Skeletal muscle satellite cell (primary cell): Measurements from ENCODE around the gene ELK1.
A peak's percentile ranks its signal among the peaks of the same experiment; 100 is the strongest.
"Not testable (repeated sequence)": the region's sequence is repeated elsewhere in the genome, so short reads cannot be mapped to it uniquely, and the experiment has no call there.

Source experiments
- H3K27me3 ChIP-seq: 2 replicates; pipeline ENCODE4 v1.7.0; 2013; ENCODE audit warnings: low read length; ENCODE audit not compliant: control insufficient read depth, insufficient read depth
- H3K36me3 ChIP-seq: 2 replicates; pipeline ENCODE4 v1.7.0; 2013; ENCODE audit warnings: mild to moderate bottlenecking, control low read depth, low read length; ENCODE audit not compliant: insufficient read depth
- H3K4me1 ChIP-seq: 2 replicates; pipeline ENCODE4 v1.7.0; 2013; ENCODE audit warnings: low read length; ENCODE audit not compliant: control insufficient read depth, insufficient read depth
- H3K4me2 ChIP-seq: 2 replicates; pipeline ENCODE4 v1.7.0; 2013; ENCODE audit warnings: mild to moderate bottlenecking, low read length
- H3K4me3 ChIP-seq: 2 replicates; pipeline ENCODE4 v1.7.0; 2013; ENCODE audit warnings: low read length
- H3K9ac ChIP-seq: 2 replicates; pipeline ENCODE4 v1.7.0; 2013; ENCODE audit warnings: mild to moderate bottlenecking, low read depth, low read length, moderate library complexity
- H3K9me3 ChIP-seq: replicated peaks from 2 replicates; pipeline ENCODE4 v1.7.0; 2013; ENCODE audit warnings: mild to moderate bottlenecking, control low read depth, low read length

ELK1 gene

DNA sequence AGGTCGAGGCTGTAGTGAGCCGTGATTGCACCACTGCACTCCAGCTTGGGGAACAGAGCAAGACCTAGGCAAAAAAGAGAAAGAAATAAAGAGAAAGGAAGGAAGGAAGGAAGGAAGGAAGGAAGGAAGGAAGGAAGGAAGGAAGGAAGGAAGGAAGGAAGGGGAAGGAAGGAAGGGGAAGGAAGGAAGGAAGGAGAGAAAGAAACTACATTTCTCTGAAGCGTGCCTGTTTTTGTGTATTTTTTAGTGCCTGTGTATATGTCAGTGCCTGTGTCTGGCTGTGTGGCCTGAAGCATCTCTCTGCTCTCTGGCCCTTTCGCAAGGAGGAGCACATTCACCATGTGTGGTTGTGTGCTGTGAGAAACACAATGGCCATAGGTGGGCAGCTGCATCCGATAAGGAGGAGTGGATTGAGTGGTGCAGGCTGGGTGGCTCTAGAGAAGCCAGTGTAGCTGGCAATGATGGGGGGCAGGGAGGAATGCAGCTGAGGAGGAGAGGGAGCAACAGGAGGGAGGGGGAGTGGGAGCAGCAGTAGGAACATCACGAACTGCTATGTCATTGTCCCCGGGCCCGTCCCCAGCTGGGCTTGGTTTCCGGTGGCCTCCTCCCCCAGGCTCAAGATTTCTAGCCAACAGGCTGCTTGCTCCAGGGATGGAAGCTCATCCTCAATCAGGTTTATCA lies 42.1 kb downstream of the ELK1 start:
- Histone ChIP-seq H3K9ac (no peak overlapping the region), H3K27me3 (no peaks in the 10 kb centered on the region), H3K36me3 (no peaks in the 10 kb centered on the region), H3K4me1 (no peaks in the 10 kb centered on the region), H3K9me3 (no peaks in the 10 kb centered on the region), H3K4me2 (no peak overlapping the region), H3K4me3 (no peak overlapping the region)

DNA sequence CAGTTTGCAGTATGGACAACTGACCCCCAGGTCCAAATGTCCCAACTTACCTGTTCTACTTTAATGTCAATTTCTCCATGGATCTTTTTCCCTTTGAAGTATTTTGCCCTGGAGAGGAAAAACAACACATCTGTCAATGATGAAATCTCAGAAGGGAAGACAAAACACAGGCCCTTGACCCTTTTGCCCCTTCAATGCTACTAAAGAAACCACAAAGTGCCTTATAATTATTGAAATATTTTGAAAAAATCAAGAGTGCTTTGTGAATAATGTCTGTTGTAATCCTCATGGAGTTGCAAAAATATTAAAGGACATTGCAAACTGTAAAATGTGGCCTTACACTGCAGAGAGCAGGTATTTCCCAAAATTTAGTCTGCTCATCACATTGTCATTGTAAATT lies 43.3 kb downstream of the ELK1 start:
- no peak overlapping the region for H3K4me3 ChIP-seq

DNA sequence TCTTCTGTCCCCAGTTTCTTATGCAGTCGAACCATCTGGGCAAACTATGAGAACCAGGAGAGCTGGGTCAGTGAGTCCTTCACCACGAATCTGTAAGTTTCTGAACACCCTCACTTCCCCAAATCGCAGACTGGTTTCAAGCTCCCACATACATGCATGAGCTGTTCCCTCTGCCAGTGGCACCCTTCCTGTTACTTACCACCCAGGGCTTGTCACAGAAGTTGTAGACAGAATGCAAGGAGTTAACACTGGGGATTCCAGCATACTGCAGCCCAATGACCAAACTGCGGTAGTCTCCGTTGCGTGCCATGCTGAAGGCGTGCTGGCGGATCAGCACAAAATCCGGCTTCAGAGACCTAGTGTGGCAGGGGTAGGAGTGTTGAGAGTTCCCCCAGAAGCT lies 45.3 kb downstream of the ELK1 start:
- no peaks in the 10 kb centered on the region for H3K4me1 ChIP-seq
- H3K27me3 ChIP-seq = no peaks in the 10 kb centered on the region
- H3K9ac ChIP-seq = no peak overlapping the region
- H3K4me2 ChIP-seq = no peak overlapping the region
- no peak overlapping the region for H3K4me3 ChIP-seq
- H3K36me3 ChIP-seq = no peaks in the 10 kb centered on the region
- H3K9me3 ChIP-seq = no peaks in the 10 kb centered on the region

More for the DNA sequence above, 43.3 kb downstream of the ELK1 start:
- Histone ChIP-seq H3K4me2 (no peak overlapping the region), H3K9ac (no peak overlapping the region), H3K27me3 (no peaks in the 10 kb centered on the region), H3K36me3 (no peaks in the 10 kb centered on the region), H3K9me3 (no peaks in the 10 kb centered on the region), H3K4me1 (no peaks in the 10 kb centered on the region)

DNA sequence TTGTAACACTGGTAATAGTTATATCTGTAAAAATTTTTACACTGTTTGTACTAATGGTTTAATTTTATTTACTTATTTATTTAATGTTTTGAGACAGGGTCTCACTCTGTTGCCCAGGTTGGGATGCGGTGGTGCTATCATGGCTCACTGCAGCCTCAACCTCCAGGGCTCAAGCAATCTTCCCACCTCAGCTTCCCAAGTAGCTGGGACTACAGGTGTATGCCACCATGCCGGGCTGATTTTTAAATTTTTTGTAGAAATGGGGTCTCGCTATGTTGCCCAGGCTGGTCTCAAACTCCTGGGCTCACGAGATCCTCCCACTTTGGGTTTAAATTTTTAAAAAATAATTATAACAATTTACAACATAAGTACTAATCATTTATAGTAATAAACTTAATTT lies 47.2 kb downstream of the ELK1 start:
- H3K9me3 ChIP-seq, H3K36me3 ChIP-seq, H3K4me3 ChIP-seq, H3K27me3 ChIP-seq, H3K4me2 ChIP-seq, H3K9ac ChIP-seq, H3K4me1 ChIP-seq: not testable (repeated sequence)

DNA sequence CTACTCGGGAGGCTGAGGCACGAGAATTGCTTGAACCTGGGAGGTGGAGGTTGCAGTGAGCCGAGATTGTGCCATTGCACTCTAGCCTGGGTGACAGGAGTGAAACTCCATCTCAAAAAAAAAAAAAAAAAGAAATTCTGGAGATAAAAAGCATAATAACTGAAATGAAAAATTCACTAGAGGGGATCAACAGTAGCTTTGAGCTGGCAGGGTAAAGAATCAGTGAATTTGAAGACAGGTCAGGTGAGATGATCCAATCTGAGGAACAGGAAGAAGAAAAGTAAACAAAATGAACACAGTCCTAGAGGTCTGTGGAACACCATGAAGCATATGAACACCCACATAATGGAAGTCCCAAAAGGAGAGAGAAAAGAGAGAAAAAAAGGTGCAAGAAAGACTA lies 53.1 kb downstream of the ELK1 start:
- Histone ChIP-seq H3K4me1 (peaks cover 16% of the 10 kb centered on the region), H3K36me3 (no peaks in the 10 kb centered on the region), H3K27me3 (no peaks in the 10 kb centered on the region), H3K9me3 (no peaks in the 10 kb centered on the region), H3K9ac (no peak overlapping the region), H3K4me2 (no peak overlapping the region), H3K4me3 (no peak overlapping the region)

DNA sequence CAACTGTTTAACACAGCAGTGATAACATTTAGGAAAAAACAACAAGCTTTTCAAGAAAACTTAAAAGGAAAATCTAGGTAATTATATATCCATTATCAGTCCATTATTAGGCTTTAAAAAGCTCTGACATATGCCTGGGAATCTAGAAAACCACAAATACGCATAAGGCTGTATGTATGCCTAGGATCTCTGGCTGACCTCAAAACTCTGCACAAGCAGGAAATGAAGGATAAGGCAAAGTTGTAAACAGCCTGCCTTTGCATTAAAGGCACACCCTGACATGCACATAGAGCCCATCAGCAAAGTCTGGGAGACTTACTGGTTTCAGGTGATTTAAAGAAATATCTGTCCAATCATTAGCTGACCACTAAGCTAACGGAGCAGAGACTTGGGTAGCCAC lies 54.1 kb downstream of the ELK1 start:
- H3K4me2 ChIP-seq = no peak overlapping the region
- no peak overlapping the region for H3K9ac ChIP-seq
- peaks cover 16% of the 10 kb centered on the region for H3K4me1 ChIP-seq
- no peaks in the 10 kb centered on the region for H3K9me3 ChIP-seq
- no peaks in the 10 kb centered on the region for H3K36me3 ChIP-seq
- no peak overlapping the region for H3K4me3 ChIP-seq
- H3K27me3 ChIP-seq = no peaks in the 10 kb centered on the region

DNA sequence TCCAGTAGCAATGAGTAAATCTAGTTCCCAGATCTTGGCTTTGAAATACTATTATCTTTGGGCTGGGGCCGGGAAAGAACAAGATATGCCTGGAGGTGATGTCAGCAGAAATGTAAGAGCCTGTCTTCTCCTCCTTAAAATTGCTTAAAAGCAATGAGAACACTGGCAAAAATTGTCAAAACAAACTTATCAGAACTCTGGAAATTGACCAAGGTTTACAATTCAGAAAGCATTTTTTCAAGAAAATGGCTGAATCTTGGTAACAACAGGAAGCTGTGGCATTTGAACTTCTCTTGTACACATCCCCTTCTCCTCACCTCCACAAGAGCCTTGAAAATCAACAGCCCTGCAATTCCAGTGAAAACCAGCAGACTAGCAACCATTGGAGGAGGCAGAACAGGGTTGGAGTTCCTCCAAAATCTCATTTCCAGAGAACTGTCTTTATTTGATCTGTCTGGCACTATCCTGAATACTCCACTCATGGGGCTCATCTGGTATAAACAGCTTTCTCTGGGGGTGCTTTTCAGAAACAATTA lies 54.6 kb downstream of the ELK1 start:
- Histone ChIP-seq H3K9ac (no peak overlapping the region), H3K9me3 (no peaks in the 10 kb centered on the region), H3K4me1 (peaks cover 16% of the 10 kb centered on the region), H3K27me3 (no peaks in the 10 kb centered on the region), H3K36me3 (no peaks in the 10 kb centered on the region), H3K4me3 (no peak overlapping the region), H3K4me2 (peak overlapping the region; percentile 2)

DNA sequence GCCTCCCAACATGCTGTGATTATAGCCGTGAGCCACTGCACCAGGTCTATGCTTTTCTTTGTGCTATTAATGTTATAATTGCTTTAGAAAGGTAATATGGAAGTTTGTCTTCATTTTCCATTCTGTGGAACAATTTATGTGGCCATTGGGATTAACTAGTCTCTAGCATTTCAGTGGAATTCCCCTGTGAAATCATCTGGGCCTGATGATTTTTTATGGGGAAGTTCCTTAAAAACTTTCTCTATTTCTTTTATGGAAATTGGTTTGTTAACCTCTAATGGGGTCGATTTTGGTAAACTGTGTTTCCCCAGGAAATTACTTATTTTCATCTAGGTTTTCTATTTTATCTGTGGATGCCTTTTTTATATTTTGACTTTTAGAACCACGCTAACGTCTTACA lies 56.8 kb downstream of the ELK1 start:
- Histone ChIP-seq H3K27me3 (no peaks in the 10 kb centered on the region), H3K9me3 (no peaks in the 10 kb centered on the region), H3K4me3 (no peak overlapping the region), H3K36me3 (no peaks in the 10 kb centered on the region), H3K4me1 (peaks cover 16% of the 10 kb centered on the region), H3K9ac (no peak overlapping the region), H3K4me2 (no peak overlapping the region)

DNA sequence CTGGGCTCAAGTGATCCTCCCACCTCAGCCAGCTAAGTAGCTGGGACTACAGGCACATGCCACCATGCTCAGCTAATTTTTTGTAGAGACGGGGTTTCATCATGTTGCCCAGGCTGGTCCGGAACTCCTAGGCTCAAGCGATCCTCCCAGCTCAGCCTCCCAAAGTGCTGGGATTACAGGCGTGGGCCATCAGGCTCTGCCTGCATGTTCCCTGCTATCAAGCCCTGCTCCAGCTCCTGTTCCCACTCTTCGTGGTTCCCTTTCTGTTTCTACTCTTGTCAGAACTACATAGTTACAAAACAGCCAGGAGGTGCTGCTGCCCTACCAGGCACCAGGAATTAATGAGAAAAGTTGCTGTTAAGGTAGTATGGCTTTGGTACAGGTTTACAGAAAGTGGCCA lies 59.4 kb downstream of the ELK1 start:
- peaks cover 7% of the 10 kb centered on the region for H3K36me3 ChIP-seq
- H3K27me3 ChIP-seq = no peaks in the 10 kb centered on the region
- no peaks in the 10 kb centered on the region for H3K9me3 ChIP-seq
- no peak overlapping the region for H3K4me2 ChIP-seq
- no peak overlapping the region for H3K4me3 ChIP-seq
- H3K4me1 ChIP-seq = peaks cover 11% of the 10 kb centered on the region
- no peak overlapping the region for H3K9ac ChIP-seq

DNA sequence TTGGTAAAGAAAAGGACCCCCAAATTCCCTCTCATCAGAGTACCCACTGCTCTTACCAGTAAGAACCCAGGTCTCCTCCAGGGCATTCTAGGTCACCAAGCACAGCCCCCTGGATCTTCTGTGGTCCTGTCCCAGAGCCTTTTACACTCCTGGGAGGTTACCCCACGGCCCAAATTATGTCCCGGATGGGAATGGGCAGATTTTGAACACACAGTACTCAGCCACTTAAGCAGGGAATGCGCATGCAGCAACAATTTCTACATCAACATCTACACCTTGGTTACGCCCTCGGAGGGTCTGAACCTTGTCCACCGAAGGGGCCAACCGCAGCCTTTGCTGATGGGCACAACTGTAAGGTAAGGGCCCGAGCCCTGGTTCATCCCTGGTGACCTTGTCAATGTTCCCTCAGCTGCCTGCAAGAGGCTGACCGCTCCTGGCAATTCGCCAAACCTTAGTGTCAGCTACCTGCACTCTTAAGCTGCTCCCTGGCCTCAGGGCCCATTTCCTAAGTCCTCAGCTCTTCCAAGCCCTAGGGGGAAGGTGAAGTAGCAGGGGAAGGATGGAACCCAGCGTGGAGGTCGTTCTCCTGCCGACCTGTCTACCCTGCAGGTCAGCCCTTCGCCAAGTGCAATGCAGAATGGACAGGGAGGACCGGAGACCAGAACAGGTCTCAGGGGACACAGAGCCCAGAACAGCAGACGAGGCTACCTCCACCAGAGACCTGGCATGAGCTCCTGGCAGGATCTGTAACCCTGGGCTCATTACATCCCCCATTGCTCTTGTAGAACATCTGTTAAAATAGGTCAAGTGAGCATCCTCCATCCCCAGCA lies 62.2 kb downstream of the ELK1 start:
- Histone ChIP-seq H3K4me2 (no peak overlapping the region), H3K9me3 (no peaks in the 10 kb centered on the region), H3K9ac (no peak overlapping the region), H3K4me1 (peaks cover 19% of the 10 kb centered on the region), H3K36me3 (peaks cover 29% of the 10 kb centered on the region), H3K27me3 (no peaks in the 10 kb centered on the region), H3K4me3 (no peak overlapping the region)

DNA sequence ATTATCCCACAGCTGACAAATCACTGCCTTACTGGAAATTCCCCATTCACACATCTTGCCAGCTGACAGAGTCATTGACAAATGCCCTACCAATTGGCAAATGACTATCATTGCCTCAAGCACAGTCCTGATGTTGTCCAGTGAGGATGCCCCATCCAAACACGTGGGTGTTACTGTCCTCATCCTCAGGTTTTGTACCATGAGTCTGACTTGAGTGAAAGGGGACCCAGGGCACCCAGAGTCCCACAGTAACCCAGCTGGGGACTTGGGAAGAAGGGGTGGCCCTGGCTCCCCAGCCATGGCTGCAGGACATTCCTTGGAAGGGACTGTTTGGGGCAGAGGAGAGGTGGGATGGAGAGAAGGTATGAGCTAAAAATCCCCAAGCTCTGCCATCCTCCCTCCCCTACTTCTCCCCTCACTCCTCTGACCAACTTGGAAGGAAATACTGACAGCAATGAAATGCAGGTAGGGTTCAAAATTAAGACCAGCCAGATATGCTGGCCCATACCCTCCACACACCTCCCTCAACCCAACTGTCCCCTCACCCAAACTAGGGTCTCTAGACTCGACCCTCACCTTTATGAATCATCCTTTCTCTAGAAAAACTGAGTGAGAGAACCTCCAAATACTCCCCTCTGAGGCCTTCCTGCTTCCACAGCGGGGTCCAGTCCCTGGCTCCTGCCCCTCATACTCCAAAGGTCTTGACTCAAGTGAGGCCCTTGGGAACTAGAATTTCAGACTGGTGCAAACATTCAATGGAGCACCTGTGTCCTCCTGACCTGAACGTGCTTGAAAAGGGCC lies 63.1 kb downstream of the ELK1 start:
- Histone ChIP-seq H3K9ac (no peak overlapping the region), H3K36me3 (peaks cover 30% of the 10 kb centered on the region), H3K9me3 (no peaks in the 10 kb centered on the region), H3K4me2 (no peak overlapping the region), H3K27me3 (no peaks in the 10 kb centered on the region), H3K4me1 (peaks cover 19% of the 10 kb centered on the region), H3K4me3 (no peak overlapping the region)
